ENCODE data around the gene DHRS2. TPM values are rescaled to one million over a fixed set of nuclear protein-coding genes. Genes with fewer than 3 reads are reported as not detected.

Gene DHRS2
- total RNA-seq, 4 donors from 2014 or later: 0.24 TPM; not detected in 3

- TF ChIP-seq CTCF (IDR thresholded peaks at IDR 0.05): no peak
- DNase-seq (ENCODE audit: low spot score) (no peak), ATAC-seq (ENCODE audit: low FRiP score) (no peak)
Observed at GRCh38 chr14:23650506-23650905, 14.3 kb downstream of the DHRS2 start.

GRCh38 chr14:23653051-23653450, 16.9 kb downstream of the DHRS2 start:
- ATAC-seq (ENCODE audit: low FRiP score) (no peak), DNase-seq (ENCODE audit: low spot score) (no peak)
- TF ChIP-seq CTCF (IDR thresholded peaks at IDR 0.05): no peak

- ATAC-seq (ENCODE audit: low FRiP score): no peak
- TF ChIP-seq CTCF (IDR thresholded peaks at IDR 0.05): no peak
Observed at GRCh38 chr14:23654231-23654630, 18.1 kb downstream of the DHRS2 start.

GRCh38 chr14:23657959-23658470, 21.9 kb downstream of the DHRS2 start:
- no peak for TF ChIP-seq CTCF (IDR thresholded peaks at IDR 0.05)
- no peak for ATAC-seq (ENCODE audit: low FRiP score)
- DNase-seq (ENCODE audit: low spot score): no peak

More at GRCh38 chr14:23654231-23654630, 18.1 kb downstream of the DHRS2 start:
- DNase-seq (ENCODE audit: low spot score): no peak

- DNase-seq (ENCODE audit: low spot score): no peak
- TF ChIP-seq CTCF (IDR thresholded peaks at IDR 0.05): no peak
- no peak for ATAC-seq (ENCODE audit: low FRiP score)
Observed at GRCh38 chr14:23660290-23661226, 24.4 kb downstream of the DHRS2 start.

- DNase-seq (ENCODE audit: low spot score) (no peak), ATAC-seq (ENCODE audit: low FRiP score) (no peak)
- TF ChIP-seq CTCF (IDR thresholded peaks at IDR 0.05): no peak
Observed at GRCh38 chr14:23661542-23661941, 25.4 kb downstream of the DHRS2 start.

- DNase-seq (ENCODE audit: low spot score) (no peak), ATAC-seq (ENCODE audit: low FRiP score) (no peak)
- no peak for TF ChIP-seq CTCF (IDR thresholded peaks at IDR 0.05)
Observed at GRCh38 chr14:23663127-23663526, 27.0 kb downstream of the DHRS2 start.

Data from omental fat pad (tissue), 4 donors.